NCI-H2196 treated with DMSO at 0.1 percent for 48 hours (cell line): ENCODE data around the gene PRM2.
A peak's percentile ranks its signal among the peaks of the same experiment; 100 is the strongest.

Source experiments
- DNase-seq: peaks from one replicate; lab custom pipeline; 2025; ENCODE audit not compliant: unreplicated experiment; lab: John Stamatoyannopoulos, UW

PRM2 gene

DNA sequence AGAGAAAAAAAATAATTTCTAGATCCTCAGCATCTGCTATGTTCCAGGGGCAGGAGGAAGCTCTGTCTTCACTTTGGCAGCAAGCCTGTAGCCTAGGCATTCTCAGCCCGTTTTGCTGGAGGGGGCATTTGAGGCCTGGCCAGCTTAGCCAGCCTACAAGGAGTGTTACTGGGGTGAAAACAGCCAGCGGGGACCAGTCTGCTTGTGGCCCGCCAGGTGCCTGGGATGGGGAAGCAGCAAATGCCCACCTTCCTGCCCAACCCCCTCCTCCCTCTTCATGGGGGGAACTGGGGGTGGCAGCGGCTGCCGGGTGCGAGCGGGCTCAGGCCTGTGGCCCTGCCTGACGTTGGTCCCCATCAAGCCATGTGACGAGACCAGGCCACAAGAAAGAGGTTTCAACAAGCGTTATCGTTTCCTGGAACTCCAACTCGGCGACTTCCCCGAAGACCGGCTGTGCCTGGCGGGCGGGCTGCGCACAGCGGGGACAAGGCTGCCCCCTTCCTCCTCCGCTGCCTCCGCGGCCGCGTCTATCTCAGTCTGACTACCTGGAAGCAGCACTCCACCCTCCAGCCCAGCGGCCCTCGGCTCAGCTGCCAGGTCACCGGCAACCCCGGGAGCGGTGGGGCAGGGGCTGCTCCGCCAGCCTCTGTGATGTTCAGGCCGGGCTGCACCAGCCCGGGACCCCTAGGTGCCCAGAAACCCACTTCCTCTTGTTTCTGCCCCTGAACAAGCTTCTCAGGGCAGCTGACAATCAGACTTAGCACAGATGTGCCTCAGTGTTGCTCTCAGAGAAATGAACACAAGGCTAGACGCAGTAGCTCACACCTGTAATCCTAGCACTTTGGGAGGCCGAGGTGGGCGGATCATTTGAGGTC, 43.2 kb downstream of the PRM2 start:
- no peak for DNase-seq

DNA sequence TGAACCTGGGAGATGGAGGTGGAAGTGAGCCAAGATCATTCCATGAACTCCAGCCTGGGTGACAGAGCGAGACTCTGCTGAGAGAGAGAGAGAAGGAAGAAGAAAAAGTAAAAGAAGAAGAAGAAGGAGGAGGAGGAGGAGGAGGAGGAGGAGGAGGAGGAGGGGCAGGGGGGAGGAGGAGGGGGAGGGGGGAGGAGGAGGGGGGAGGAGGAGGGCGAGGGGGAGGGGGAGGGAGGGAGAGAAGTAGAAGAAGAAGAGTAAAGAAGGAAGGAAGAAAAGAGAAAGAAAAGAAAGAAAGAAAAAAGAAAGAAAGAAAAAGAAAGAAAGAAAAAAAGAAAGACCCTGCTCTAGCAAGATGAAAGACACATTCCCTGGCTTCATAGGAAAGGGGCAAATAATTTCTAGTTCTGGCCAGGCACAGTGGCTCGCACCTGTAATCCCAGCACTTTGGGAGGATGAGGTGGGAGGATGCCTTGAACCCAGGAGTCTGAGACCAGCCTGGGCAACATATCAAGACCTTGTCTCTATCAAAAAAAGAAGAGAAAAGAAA, 43.9 kb downstream of the PRM2 start:
- no peak for DNase-seq

DNA sequence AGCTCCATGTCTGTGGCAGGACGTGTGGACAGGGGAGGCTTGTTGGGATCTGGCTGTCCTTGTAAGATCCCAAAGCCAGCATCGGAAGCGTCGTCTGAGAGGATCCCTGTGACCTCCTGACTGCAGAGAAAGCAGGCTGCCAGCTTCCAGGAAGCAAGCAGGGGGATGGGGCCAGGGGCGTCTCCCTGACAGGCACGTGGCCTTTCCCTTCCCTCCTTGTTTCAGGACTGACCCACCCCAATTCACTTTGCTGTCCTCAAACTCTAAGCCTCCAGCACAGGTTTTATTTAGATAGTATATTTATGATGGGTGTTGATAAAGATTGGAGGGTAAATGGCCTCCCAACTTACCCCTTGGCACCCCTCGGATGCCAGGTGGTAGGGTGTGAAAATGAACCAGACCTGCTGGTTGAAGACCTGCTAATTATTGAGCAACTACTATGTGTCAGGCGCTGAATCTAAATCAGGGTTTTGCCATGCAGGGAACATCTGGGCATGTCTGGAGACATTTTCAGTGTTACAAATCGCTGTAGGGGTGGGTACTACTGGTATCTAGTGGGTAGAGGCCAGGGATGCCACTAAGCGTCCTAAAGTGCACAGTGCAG, 44.8 kb downstream of the PRM2 start:
- DNase-seq, result no peak

DNA sequence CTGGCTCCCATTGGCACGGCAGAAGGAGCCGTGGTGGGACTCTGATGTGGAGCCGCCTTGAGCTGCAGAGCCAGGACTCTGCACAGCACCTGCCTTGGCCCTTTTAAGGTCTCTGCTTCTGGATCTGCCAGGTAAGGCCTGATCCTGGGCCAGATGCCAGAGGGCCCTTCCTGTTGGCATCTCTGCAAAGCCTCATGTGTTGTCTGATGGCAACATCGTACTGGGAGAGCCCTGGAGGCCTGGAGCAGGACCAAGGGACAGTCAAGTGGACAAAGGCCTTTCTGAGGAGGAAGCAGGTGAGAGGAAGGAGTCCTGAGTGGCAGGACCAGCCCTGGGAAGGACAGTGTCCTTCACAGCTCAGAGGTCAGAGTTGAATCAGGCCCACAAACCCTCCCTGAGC, 46.4 kb downstream of the PRM2 start:
- peak; percentile 72 for DNase-seq

DNA sequence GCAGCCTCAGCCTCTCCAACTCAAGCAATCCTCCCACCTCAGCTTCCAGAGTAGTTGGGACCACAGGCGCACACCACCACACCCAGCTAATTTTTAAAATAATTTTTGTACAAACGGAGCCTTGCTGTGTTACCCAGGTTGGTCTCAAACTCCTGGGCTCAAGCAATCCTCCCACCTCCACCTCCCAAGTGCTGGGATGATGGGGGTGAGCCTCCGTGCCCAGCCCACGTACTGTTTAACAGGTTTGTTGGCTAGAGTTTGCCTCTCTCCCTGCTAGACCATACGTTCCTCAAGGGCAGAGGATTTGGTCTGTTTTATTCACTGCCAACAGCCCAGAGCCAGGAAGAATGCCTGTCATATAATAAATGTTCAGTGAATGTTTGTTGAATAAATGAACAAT, 46.8 kb downstream of the PRM2 start:
- DNase-seq, result no peak

DNA sequence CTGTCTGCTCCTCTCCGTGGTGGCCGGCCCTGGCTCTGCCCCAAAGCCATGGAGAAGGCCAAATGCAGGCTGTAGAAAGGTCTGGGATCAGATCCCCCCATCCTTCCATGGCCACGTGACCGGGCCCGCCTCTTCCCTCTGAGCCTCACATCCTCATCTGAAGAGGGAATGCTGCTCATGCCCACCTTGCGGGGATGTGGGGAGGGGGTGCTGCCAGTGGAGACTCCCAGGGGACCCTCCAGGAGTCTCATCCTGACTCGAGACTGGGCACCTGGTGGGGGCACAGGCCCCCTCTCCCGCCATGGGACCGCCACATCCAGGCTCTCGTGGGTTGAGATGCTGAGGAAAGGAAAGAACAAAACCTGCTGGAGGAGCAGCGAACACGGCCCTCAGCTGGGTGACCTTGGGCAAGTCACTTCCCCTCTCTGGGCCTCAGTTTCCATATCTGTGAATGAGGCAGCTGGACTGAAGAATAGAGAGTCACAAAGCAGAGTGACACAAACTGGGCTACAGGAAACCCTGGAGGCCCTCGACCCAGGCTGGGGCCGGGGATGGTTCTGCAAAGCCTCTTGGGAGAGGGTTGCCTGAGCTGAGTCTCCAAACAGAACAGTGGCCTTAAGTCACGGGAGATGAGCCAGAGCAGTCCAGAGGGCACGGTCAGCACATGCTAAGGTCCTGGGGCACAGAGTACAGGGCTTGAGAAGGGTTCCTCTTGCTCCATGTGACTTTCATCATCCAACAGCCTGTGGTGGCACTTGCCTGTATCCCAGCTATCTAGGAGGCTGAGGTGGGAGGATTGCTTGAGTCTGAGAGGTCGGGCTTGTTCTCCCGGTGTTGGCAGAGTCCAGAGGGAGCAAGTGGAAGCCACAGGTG, 50.4 kb downstream of the PRM2 start:
- no peak for DNase-seq
